A673 (cell line): ENCODE data around the gene FAM120B. TPM values are rescaled to one million over a fixed set of nuclear protein-coding genes. Genes with fewer than 3 reads are reported as not detected.

Experiments
- BruUV-seq: library from RNA; stranded (reverse); fragments of 400-500 nt; replicated peaks from 2 replicates; lab custom pipeline; 2021; lab: Mats Ljungman, UMichigan
- CTCF ChIA-PET: fragments of 300-600 bp; sonication (Branson Sonifier 250); formaldehyde crosslinking; loops from one replicate; lab custom pipeline; 2022; ENCODE audit warnings: antibody characterized with exemption; lab: Charles Lee
- POLR2A ChIA-PET: fragments of 300-600 bp; sonication (Branson Sonifier 250); formaldehyde crosslinking; loops from one replicate; lab custom pipeline; 2022; ENCODE audit warnings: antibody characterized with exemption; ENCODE audit not compliant: low non-redundant PET; lab: Charles Lee
- DNase-seq: peaks from one replicate; pipeline ENCODE4 v3.0.0-alpha.2; 2015; ENCODE audit warnings: low spot score
- H3K27ac ChIP-seq: fragments of 200-600 bp; sonication (generic); 2 replicates; pipeline ENCODE4 v1.5.1; 2016; ENCODE audit warnings: mixed run types, low read depth, mild to moderate bottlenecking, mixed read lengths, antibody characterized with exemption, low read length; ENCODE audit not compliant: poor library complexity, severe bottlenecking
- H3K27me3 ChIP-seq: fragments of 200-600 bp; sonication (generic); replicated peaks from 2 replicates; pipeline ENCODE4 v1.6.1; 2017; ENCODE audit warnings: mixed run types, low read depth, mild to moderate bottlenecking, mixed read lengths, antibody characterized with exemption, low read length; ENCODE audit not compliant: insufficient read depth, poor library complexity
- H3K36me3 ChIP-seq: fragments of 200-600 bp; sonication (generic); 2 replicates; pipeline ENCODE4 v1.6.1; 2016; ENCODE audit warnings: mixed run types, mild to moderate bottlenecking, mixed read lengths, antibody characterized with exemption, low read length; ENCODE audit not compliant: insufficient read depth, poor library complexity, severe bottlenecking
- H3K4me1 ChIP-seq: fragments of 200-600 bp; sonication (generic); 2 replicates; pipeline ENCODE4 v1.6.1; 2017; ENCODE audit warnings: mixed run types, mild to moderate bottlenecking, mixed read lengths, antibody characterized with exemption, low read length; ENCODE audit not compliant: insufficient read depth, poor library complexity, severe bottlenecking
- H3K4me3 ChIP-seq: fragments of 200-600 bp; sonication (generic); 2 replicates; pipeline ENCODE4 v1.5.1; 2016; ENCODE audit warnings: low read depth, mixed run types, mild to moderate bottlenecking, mixed read lengths, low read length; ENCODE audit not compliant: poor library complexity, severe bottlenecking
- H3K9me3 ChIP-seq: fragments of 200-600 bp; sonication (generic); 2 replicates; pipeline ENCODE4 v1.6.1; 2016; ENCODE audit warnings: mixed run types, low read depth, mild to moderate bottlenecking, mixed read lengths, antibody characterized with exemption, low read length; ENCODE audit not compliant: poor library complexity, severe bottlenecking
- CTCF ChIP-seq: fragments of 300-800, 200-600 bp; sonication (generic); conservative IDR thresholded peaks from 2 replicates; pipeline ENCODE4 v1.5.1; 2017; ENCODE audit warnings: low read depth, mild to moderate bottlenecking, antibody characterized with exemption, low read length, moderate library complexity, mixed read lengths
- EZH2 ChIP-seq: fragments of 200-600 bp; sonication (generic); IDR thresholded peaks from 2 replicates; pipeline ENCODE4 v1.6.1; 2017; ENCODE audit warnings: borderline replicate concordance, low read depth, mild to moderate bottlenecking, mixed read lengths, antibody characterized with exemption, low read length; ENCODE audit not compliant: poor library complexity, severe bottlenecking
- intact Hi-C: fragments of 100-400 bp; cut with micrococcal nuclease; formaldehyde crosslinking; loops from one replicate; pipeline ENCODE4 v1.10.0; 2022; ENCODE audit not compliant: unreplicated experiment
- total RNA-seq: library from RNA; stranded (reverse); gene quantifications from 2 replicates; pipeline ENCODE4 v1.2.3, GENCODE V29; 2021

The FAM120B gene
- total RNA-seq, 1 experiment from 2014 or later: 31.6 TPM

GRCh38 chr6:170388113-170388512 is 81.6 kb downstream of the FAM120B start:
- intact Hi-C loops: no loop called here
- no peaks in the 10 kb centered on the region for H3K9me3 ChIP-seq
- H3K36me3 ChIP-seq: no peaks in the 10 kb centered on the region
- TF ChIP-seq CTCF: no peak
- no peak for TF ChIP-seq EZH2
- POLR2A ChIA-PET: no interaction called here
- CTCF ChIA-PET: no interaction called here
- no peak overlapping the region for H3K27ac ChIP-seq
- H3K4me1 ChIP-seq: peaks cover 13% of the 10 kb centered on the region
- no peaks in the 10 kb centered on the region for H3K27me3 ChIP-seq
- BruUV-seq: no TSS peak
- no peak overlapping the region for H3K4me3 ChIP-seq
- no peak for DNase-seq

- no TSS peak for BruUV-seq
- Histone ChIP-seq H3K36me3 (peaks cover 10% of the 10 kb centered on the region), H3K27ac (no peak overlapping the region), H3K9me3 (no peaks in the 10 kb centered on the region), H3K27me3 (no peaks in the 10 kb centered on the region), H3K4me3 (no peak overlapping the region), H3K4me1 (peaks cover 13% of the 10 kb centered on the region)
- CTCF ChIA-PET: no interaction called here
- TF ChIP-seq CTCF (no peak), EZH2 (no peak)
- intact Hi-C loops: no loop called here
- POLR2A ChIA-PET: no interaction called here
- DNase-seq: no peak
Measured at GRCh38 chr6:170393033-170393432, 86.5 kb downstream of the FAM120B start.

GRCh38 chr6:170393807-170394399 is 87.3 kb downstream of the FAM120B start:
- TF ChIP-seq EZH2 (no peak), CTCF (no peak)
- no peak for DNase-seq
- Histone ChIP-seq H3K4me1 (peaks cover 13% of the 10 kb centered on the region), H3K27me3 (no peaks in the 10 kb centered on the region), H3K27ac (no peak overlapping the region), H3K36me3 (peaks cover 10% of the 10 kb centered on the region), H3K9me3 (no peaks in the 10 kb centered on the region), H3K4me3 (no peak overlapping the region)
- no TSS peak for BruUV-seq
- intact Hi-C loops: no loop called here
- ChIA-PET POLR2A (no interaction called here), CTCF (no interaction called here)
